ENCODE measurements around the gene RICTOR. TPM values are rescaled to one million over a fixed set of nuclear protein-coding genes. Genes with fewer than 3 reads are reported as not detected.
"Not testable (repeated sequence)": the region's sequence is repeated elsewhere in the genome, so short reads cannot be mapped to it uniquely, and the experiment has no call there.

RICTOR gene
- total RNA-seq, 1 donor from 2014 or later: 42.5 TPM

- DNase-seq (ENCODE audit: low read depth): no peak
These were observed 19.0 kb downstream of the RICTOR start for GRCh38 chr5:39055027-39055767.

DNA sequence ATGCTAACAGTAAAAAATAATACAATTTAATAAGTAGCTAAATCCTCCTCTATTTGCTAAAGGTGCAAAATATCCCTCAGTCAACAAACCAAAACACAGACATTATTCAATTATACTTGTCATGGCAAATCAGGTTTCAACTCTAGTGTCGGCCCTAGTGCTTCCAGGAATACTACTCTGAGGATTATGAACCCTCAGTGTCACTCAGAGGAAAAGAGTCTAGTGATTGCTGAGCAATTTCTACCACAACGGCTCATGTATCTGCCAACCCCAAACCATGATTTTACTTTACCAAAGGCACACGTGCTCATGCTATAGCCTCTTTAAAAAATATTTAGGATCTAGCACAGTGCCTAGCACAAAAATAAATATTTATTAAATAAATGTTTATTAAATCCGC is 21.0 kb downstream of the RICTOR start:
- no peak for DNase-seq (ENCODE audit: low read depth)

DNA sequence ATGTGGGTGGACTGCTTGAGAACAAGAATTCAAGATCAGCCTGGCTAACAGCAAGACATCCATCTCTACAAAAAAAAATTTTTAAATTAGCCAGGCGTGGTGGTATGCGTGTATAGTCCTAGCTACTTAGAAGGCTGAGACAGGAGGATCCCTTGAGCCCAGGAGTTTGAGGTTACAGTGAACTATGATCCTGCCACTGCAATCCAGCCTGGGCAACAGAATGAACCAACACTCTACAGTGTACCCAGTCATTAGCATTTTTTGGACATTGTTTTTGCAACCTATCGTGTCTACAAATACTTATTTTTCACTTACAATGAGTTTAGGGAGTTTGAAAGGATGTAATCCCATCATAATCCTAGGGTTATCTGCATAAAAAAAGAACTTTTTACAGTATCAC is 22.1 kb downstream of the RICTOR start:
- no peak for DNase-seq (ENCODE audit: low read depth)

GRCh38 chr5:39049315-39049714 is 24.9 kb downstream of the RICTOR start:
- DNase-seq (ENCODE audit: low read depth): no peak

- DNase-seq (ENCODE audit: low read depth): no peak
These were observed 33.3 kb downstream of the RICTOR start for GRCh38 chr5:39040875-39041274.

DNA sequence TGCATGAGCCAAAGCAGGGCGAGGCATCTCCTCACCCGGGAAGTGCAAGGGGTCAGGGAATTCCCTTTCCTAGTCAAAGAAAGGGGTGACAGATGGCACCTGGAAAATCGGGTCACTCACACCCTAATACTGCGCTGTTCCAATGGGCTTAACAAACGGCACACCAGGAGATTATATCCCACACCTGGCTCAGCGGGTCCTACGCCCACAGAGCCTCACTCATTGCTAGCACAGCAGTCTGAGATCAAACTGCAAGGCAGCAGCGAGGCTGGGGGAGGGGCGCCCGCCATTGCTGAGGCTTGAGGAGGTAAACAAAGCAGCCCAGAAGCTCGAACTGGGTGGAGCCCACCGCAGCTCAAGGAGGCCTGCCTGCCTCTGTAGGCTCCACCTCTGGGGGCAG is 39.7 kb downstream of the RICTOR start:
- not testable (repeated sequence) for DNase-seq (ENCODE audit: low read depth)

GRCh38 chr5:39031041-39031440 is 43.2 kb downstream of the RICTOR start:
- no peak for DNase-seq (ENCODE audit: low read depth)

- no peak for DNase-seq (ENCODE audit: low read depth)
These were observed 48.7 kb downstream of the RICTOR start for GRCh38 chr5:39025456-39025855.

- DNase-seq (ENCODE audit: low read depth): no peak
These were observed 49.3 kb downstream of the RICTOR start for GRCh38 chr5:39024884-39025283.

- no peak for DNase-seq (ENCODE audit: low read depth)
These were observed 50.2 kb downstream of the RICTOR start for GRCh38 chr5:39024005-39024404.

DNA sequence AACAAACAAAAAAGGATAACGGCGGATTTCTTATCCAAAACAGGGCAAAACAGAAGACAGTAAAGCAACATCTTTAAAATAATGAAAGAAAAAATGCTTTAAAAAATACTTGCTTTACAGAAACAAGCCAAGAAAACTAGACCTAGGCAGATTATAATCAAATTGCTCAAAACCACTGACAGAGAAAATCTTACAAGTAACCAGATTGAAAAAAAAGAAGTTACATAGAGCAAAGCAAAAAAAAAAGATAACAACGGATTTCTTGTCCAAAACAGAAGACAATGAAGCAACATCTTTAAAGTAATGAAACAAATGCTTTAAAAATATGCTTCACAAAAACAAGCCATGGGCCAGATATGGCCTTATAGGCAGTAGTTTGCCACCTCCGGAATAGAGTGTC is 51.1 kb downstream of the RICTOR start:
- DNase-seq (ENCODE audit: low read depth): no peak

- no peak for DNase-seq (ENCODE audit: low read depth)
These were observed 52.0 kb downstream of the RICTOR start for GRCh38 chr5:39022151-39022550.

- no peak for DNase-seq (ENCODE audit: low read depth)
These were observed 52.8 kb downstream of the RICTOR start for GRCh38 chr5:39021413-39021812.

DNA sequence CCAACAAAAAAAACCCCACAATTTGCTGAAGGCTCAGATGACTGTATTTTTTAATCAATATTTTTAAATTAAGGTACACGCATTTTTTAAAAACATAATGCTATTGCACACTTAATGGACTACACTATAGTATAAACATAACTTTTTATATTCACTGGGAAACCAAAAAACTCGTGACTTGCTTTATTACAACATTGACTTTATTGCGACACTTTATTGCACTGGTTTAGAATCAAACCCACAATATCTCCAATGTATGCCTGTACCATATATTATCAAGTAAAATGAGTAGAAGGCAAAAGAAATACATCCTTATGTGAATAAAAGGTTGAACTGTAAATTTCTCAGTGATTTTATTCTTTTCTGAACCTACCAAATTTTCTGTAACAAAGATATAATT is 53.7 kb downstream of the RICTOR start:
- DNase-seq (ENCODE audit: low read depth): no peak

- DNase-seq (ENCODE audit: low read depth): no peak
These were observed 54.9 kb downstream of the RICTOR start for GRCh38 chr5:39019254-39019653.

GRCh38 chr5:39017504-39017903 is 56.7 kb downstream of the RICTOR start:
- DNase-seq (ENCODE audit: low read depth): no peak

DNA sequence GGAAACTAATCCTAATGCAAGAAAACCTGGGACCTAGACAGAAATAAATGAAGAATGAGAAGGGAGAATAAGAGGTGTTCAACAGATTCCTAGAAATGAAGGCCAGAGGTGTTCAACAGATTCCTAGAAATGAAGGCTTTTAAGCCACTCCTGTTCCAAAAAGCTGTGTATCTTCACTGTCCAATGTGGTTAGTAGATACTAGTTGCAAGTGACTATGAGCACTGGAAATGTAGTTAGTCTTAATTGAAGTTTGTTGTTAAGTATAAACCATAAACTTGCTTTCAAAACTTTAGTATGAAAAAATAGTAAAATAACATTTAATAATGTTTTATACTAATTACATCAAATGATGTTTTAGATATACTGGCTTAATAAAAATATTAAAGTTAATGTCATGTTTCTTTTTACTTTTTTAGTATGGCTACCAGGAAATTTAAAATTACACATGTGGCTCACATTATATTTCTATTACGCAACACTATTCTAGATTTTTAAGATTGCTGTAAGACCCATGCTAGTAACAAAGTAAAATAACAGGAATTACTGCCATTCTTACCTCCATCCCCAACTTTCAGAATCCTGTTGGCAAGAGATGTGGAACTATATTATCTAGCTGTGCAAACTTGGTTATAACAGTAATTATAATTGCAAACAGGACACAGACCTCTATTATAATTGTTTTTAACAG is 57.5 kb downstream of the RICTOR start:
- DNase-seq (ENCODE audit: low read depth): no peak

- DNase-seq (ENCODE audit: low read depth): peak; percentile 62
These were observed 58.2 kb downstream of the RICTOR start for GRCh38 chr5:39015743-39016586.

DNA sequence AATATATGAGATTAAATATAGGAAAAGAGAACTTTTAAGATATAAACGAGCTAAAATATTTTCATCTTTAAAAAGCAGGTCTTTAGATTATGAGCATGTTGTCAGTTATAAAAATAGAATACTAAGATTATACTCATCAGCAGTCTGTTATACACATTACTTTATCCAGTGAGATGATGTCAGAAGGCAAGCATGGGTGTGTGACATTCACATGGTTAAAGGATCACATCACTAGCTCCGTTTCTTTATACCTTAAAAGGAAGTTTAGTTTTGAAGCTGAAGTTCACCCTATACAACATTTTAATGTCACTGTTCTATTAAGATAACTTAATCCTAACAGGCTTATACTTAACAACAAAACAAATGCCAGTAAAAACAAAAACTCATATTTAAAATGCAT is 59.6 kb downstream of the RICTOR start:
- peak; percentile 50 for DNase-seq (ENCODE audit: low read depth)

GRCh38 chr5:39013938-39014337 is 60.3 kb downstream of the RICTOR start:
- DNase-seq (ENCODE audit: low read depth): no peak

GRCh38 chr5:39010958-39011357 is 63.2 kb downstream of the RICTOR start:
- not testable (repeated sequence) for DNase-seq (ENCODE audit: low read depth)

- DNase-seq (ENCODE audit: low read depth): no peak
These were observed 64.2 kb downstream of the RICTOR start for GRCh38 chr5:39009981-39010380.

- DNase-seq (ENCODE audit: low read depth): no peak
These were observed 64.9 kb downstream of the RICTOR start for GRCh38 chr5:39009280-39009679.
